ENCODE data around the gene SEC11C. TPM values are rescaled to one million over a fixed set of nuclear protein-coding genes. Genes with fewer than 3 reads are reported as not detected.

Gene SEC11C
- total and polyA plus RNA-seq, 9 of the 15 experiments (the other 6 are each of a cell fraction or from before 2014, with no cell fraction given) = 22.0 to 71.3 (median 36.5) TPM

- TF ChIP-seq ARID4B (CRISPR knock-in tag; IDR thresholded peaks at IDR 0.05) (no peak), ZNF395 (CRISPR knock-in tag; IDR thresholded peaks at IDR 0.05) (no peak), CTBP1 (IDR thresholded peaks at IDR 0.05; ENCODE audit: borderline replicate concordance) (no peak), STAT5A (IDR thresholded peaks at IDR 0.05; ENCODE audit: borderline replicate concordance, low read length) (no peak), ZNF212 (CRISPR knock-in tag; IDR thresholded peaks at IDR 0.05) (no peak)
Observed at GRCh38 chr18:59132810-59133465, 6.7 kb upstream of the SEC11C start (continued).
